NCI-H526 (cell line): ENCODE results near the gene SPATA24.
"Not testable (repeated sequence)": the region's sequence is repeated elsewhere in the genome, so short reads cannot be mapped to it uniquely, and the experiment has no call there.

Source experiments
- DNase-seq, 2 experiments: peaks; one replicate each; lab custom pipeline; 2025; lab: John Stamatoyannopoulos, UW

SPATA24 gene

DNA sequence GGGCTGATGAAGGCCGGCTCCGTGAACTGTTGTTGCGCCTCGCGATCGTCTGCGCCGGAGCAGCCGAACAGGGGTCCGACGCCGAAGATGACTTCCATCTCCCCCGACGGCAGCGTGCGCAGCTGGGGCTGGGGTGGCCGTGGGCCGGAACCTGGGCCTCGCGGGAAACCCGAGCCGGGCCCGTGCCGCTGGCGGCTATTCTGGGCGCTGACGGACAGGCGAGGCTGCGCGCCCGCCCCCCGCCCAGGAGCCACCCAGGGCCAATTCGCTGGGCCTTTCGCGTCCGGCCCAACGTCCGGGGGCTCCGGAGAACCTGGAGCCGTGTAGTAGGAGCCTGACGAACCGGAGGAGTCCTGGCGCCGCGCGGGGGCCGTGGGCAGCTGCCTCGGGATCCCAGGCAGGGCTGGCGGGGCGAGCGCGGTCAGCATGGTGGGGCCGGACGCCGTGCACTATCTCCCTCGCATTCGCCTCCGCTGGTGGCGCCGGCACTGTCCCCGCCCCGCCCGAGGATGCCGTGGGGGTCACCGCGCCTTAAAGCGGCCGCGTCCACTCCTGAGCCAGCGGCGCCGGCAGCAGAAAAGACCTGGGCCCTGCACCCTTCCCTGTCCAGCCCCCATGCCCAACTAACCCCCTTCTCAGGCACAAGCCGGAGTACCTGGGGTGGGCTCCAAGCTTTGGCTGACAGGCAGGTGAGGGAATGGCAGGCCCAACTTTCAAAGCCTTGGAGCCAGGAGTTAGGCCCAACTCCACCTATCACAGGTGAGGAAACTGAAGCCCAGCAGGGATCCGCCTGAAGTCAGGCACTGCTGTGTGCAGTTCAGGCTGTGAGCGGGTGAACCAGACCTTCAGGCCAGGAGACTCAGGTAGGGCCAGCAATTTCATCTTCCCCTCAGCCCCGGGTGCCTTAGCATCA, 9.0 kb downstream of the SPATA24 start, which contains the start of gene PROB1:
Gene PROB1, minus strand, starts transcription at position 451 of the 913 bp plus-strand sequence. Its CDS starts 23 bp downstream, at position 428.
- DNase-seq = no peak

DNA sequence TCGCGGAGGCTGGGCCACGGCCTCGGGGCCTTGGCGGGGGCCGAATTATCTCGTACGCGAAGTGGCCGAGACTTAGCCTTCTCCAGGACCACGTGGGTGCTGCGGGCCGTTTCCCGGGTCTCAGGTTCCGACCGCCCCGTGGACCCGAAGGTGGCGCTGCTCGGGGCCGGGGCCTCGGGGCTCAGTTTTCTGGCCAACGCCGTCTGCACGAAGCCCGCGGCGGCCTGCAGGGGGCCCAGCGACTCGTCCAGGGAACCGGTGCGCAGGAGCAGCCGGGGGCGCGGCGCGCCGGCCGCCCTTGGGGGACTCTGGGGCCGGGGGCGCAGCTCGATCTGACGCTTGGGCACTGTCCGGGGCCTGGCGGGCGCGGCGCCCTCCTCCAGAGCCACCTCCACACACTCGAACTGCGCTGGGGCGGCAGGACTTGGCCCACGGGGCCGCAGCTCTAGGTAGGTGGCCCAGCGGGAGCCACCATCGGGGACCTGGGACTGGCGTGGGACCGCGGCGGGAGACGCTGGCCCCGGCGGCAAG, 9.7 kb downstream of the SPATA24 start:
- DNase-seq = peak; percentile 23 to 88

- peak in 1 of 2 experiments; percentile 67 for DNase-seq
Measured at GRCh38 chr5:139393497-139394122, 10.3 kb downstream of the SPATA24 start.

GRCh38 chr5:139392678-139393496, 11.0 kb downstream of the SPATA24 start:
- peak; percentile 69 to 95 for DNase-seq

- DNase-seq = no peak
Measured at GRCh38 chr5:139392324-139392677, 11.6 kb downstream of the SPATA24 start.

DNA sequence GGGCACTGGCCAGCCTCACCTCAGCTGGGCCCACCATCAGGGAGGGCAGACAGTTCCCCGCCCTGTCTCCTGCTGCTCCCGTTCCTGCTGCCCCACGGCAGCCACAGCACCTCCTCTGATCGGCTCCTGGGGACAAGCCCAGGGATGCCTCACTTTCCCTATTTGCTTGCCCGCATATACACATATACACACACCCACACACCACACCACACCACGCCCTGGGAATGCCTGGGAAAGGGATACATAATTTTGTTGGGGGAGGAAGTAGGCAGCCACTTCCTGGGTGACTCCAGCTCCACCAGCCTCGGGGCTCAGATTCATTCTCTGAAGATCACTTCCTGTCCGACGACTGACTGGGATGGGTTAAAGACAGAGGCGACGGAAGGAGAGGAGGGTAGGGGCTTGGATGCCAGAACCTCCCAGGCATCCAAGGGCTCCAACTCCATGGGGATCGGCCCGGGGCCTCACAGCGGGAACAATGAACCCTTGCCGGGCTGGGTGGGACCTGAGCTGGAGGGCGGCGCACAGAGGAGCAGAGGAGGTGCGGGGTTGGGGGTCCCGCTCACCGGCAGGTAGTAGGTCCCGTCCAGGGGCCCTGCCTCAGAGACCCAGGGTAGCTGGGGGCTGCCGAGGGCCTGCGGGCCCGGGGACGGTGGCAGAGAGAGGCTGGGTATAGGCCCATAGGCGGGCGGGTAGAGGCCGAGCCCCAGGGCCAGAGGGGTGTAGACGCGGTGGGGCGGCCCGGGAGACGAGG, 12.1 kb downstream of the SPATA24 start:
- DNase-seq = peak in 1 of 2 experiments; percentile 57

- DNase-seq = no peak
Measured at GRCh38 chr5:139390639-139391569, 13.0 kb downstream of the SPATA24 start.

DNA sequence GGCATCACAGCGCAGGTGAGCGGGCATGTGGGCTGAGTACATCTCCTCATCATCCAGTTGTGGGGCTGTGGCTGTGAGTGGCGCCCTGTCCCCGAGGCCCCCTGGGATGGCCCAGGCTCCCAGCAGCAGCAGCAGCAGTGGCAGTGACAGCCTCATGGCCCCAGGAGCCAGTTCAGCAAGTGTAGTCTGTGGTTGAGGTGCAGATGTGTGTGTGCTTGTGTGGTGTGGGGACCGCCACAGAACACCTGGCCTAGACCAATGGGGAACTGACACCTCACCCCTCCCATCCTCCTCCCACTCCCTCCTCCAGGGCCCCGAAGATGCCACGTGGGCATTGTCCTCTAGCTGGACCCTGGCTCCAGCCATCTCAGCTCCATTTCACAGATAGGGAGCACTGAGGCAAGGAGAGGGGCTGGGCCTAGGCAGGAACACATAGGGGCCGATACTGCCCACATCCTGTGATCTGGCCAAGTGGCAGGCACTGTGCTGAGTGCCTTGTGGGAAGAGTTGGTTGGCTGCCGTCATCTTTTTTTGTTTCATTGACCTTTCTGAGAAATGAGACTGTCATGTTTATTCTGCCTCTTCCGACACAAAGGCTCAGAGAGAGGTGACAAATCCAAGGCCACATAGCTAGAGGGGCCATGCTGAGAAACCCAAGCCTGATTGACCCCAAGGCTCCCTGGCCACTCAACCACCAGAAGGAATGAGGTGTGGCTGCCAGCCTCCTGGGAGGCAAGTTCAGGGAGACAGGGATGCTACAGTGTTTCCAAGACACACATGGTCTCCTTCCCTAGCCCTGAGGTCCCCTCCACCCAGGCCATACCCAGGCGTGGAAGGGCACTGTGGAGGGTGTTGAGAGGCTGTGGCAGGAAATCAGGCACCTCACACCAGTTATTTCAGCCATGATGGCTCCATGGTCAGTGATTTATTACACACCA, 13.9 kb downstream of the SPATA24 start, which contains the start of gene MZB1:
Gene MZB1, minus strand, starts transcription at position 213 of the 938 bp plus-strand sequence. Its CDS starts 57 bp downstream, at position 156.
- no peak for DNase-seq

DNA sequence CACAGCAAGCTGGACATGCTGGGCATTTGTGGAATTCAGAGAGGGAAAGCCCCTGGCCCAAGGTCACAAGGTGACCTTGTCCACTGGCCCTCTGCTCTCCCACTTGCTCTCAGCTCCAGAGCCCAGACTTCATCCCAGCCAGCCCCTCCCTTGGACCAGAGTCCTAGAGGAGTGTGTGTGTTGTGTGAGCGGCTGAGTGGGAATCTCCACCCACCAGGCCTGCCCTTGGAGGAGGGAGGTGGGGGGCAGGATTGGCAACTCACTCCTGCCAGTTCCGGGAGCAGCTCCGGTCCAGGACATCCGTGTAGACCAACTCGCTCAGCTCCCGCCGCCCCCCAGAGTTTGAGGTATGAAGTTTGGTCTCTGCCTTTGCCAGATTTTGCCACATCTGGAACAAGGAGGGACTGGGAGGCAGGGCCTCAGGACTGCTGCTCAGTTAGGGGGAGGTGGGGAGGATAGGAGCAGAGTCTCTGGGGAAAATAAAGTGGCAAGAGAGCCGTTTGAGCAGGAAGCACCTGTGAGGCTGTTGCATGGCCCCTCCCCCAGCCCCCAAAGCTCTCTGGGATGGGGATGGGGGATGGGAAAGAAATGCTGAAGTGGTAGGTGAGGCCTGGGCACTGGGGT, 15.6 kb downstream of the SPATA24 start:
- DNase-seq = peak; percentile 80 to 94

- no peak for DNase-seq
Measured at GRCh38 chr5:139387611-139388197, 16.2 kb downstream of the SPATA24 start.

GRCh38 chr5:139386956-139387355, 16.9 kb downstream of the SPATA24 start:
- DNase-seq = not testable (repeated sequence)

- DNase-seq = no peak
Measured at GRCh38 chr5:139386050-139386438, 17.8 kb downstream of the SPATA24 start.

DNA sequence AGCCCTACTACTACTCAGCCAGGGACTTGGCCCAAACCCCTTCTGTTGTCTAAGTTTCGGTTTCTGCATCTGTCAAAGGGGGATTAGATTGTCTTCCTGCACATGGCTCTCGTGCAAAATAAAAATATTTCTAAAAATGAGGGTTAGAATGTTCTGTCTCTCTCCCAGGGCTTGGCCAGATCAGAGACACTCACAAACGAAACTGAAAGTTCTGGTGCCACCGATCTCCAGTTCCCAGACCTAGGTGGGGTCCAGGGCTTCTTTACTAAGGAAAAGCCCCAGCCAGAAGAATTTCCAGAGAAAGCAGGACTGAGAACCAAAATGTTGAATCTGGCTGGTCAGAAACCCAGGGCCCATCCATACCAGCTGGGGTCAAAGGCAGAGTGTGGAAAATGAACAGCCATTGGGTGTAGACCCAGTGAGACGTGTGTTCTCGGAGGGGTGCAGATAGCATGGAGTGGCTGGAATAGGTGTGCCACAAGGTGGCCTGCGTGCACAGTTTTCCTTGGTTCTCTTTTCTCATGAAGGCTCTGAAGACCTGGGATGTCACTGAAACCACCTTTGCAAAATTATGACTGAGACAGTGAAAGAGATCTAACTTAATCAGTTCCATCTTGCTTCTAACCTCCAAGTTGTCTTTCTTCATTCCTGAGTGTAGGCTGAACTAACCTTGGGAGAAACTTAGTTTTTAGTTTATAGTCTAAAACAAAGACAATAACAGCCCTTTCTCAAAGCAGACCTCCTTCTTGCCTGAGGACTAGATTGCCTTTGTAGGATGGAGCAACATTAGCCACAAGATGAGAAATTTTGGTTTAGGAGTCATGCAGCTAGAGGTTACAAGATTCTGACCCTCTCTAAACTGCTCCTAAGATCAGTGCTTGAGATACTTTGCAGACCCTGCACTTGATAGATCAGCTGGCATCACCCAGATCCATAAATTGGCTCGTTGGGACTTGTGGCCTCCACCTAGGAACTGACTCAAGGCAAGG, 18.5 kb downstream of the SPATA24 start:
- peak in 1 of 2 experiments; percentile 75 for DNase-seq

- DNase-seq = no peak
Measured at GRCh38 chr5:139384591-139385051, 19.3 kb downstream of the SPATA24 start.

- no peak for DNase-seq
Measured at GRCh38 chr5:139383993-139384590, 19.8 kb downstream of the SPATA24 start.
